Astrocyte of the hippocampus (primary cell): Measurements from ENCODE around the gene RAB31.
"Not testable (repeated sequence)": the region's sequence is repeated elsewhere in the genome, so short reads cannot be mapped to it uniquely, and the experiment has no call there.

Experiments
- DNase-seq: peaks from one replicate; pipeline ENCODE4 v3.0.0; 2011; ENCODE audit warnings: low read depth, low spot score

RAB31 gene

GRCh38 chr18:9885170-9886004, 177.3 kb downstream of the RAB31 start, which contains the start of gene TXNDC2:
TXNDC2 (plus strand) TSS chr18:9885973; CDS start chr18:9886681, 708 bp downstream.
- no peak for DNase-seq

GRCh38 chr18:9886005-9886348, 177.9 kb downstream of the RAB31 start:
- no peak for DNase-seq

- DNase-seq: no peak
Observed at GRCh38 chr18:9887992-9888391, 179.9 kb downstream of the RAB31 start.

GRCh38 chr18:9890196-9890595, 182.1 kb downstream of the RAB31 start:
- DNase-seq: no peak

- DNase-seq: no peak
Observed at GRCh38 chr18:9890957-9891356, 182.9 kb downstream of the RAB31 start.

GRCh38 chr18:9891515-9891914, 183.4 kb downstream of the RAB31 start:
- not testable (repeated sequence) for DNase-seq

GRCh38 chr18:9894454-9895068, 186.5 kb downstream of the RAB31 start:
- no peak for DNase-seq

GRCh38 chr18:9897129-9897528, 189.0 kb downstream of the RAB31 start:
- DNase-seq: no peak

- not testable (repeated sequence) for DNase-seq
Observed at GRCh38 chr18:9897787-9898291, 189.7 kb downstream of the RAB31 start.

- no peak for DNase-seq
Observed at GRCh38 chr18:9898792-9899549, 190.9 kb downstream of the RAB31 start.

GRCh38 chr18:9899550-9899930, 191.4 kb downstream of the RAB31 start:
- not testable (repeated sequence) for DNase-seq

- DNase-seq: no peak
Observed at GRCh38 chr18:9900699-9901098, 192.6 kb downstream of the RAB31 start.

GRCh38 chr18:9901377-9901776, 193.3 kb downstream of the RAB31 start:
- DNase-seq: no peak

GRCh38 chr18:9902264-9902663, 194.2 kb downstream of the RAB31 start:
- not testable (repeated sequence) for DNase-seq

- DNase-seq: no peak
Observed at GRCh38 chr18:9902832-9903231, 194.7 kb downstream of the RAB31 start.

GRCh38 chr18:9905401-9905922, 197.4 kb downstream of the RAB31 start:
- no peak for DNase-seq

- no peak for DNase-seq
Observed at GRCh38 chr18:9906481-9906880, 198.4 kb downstream of the RAB31 start.

- DNase-seq: no peak
Observed at GRCh38 chr18:9907867-9908266, 199.8 kb downstream of the RAB31 start.

- DNase-seq: no peak
Observed at GRCh38 chr18:9910071-9910470, 202.0 kb downstream of the RAB31 start.

GRCh38 chr18:9910661-9911060, 202.6 kb downstream of the RAB31 start:
- DNase-seq: no peak

GRCh38 chr18:9911226-9911625, 203.1 kb downstream of the RAB31 start:
- no peak for DNase-seq
